Measurements from ENCODE around the gene CLDN16. TPM values are rescaled to one million over a fixed set of nuclear protein-coding genes. Genes with fewer than 3 reads are reported as not detected.

Gene CLDN16
- total RNA-seq, 1 donor from 2014 or later, result not detected

GRCh38 chr3:190384309-190384756, 3.6 kb upstream of the CLDN16 start:
- CTCF ChIA-PET, result no interaction called here
- POLR2A ChIA-PET, result no interaction called here
- intact Hi-C loops (cut with micrococcal nuclease), result no loop called here
- Mint-ChIP-seq H3K36me3 (ENCODE audit: low read depth) (no peaks in the 10 kb centered on the region), H3K27me3 (no peaks in the 10 kb centered on the region), H3K9me3 (no peaks in the 10 kb centered on the region), H3K4me3 (no peak overlapping the region), H3K27ac (no peak overlapping the region), H3K4me1 (no peaks in the 10 kb centered on the region)
- no peak for DNase-seq
- TF ChIP-seq, protein P1, sequence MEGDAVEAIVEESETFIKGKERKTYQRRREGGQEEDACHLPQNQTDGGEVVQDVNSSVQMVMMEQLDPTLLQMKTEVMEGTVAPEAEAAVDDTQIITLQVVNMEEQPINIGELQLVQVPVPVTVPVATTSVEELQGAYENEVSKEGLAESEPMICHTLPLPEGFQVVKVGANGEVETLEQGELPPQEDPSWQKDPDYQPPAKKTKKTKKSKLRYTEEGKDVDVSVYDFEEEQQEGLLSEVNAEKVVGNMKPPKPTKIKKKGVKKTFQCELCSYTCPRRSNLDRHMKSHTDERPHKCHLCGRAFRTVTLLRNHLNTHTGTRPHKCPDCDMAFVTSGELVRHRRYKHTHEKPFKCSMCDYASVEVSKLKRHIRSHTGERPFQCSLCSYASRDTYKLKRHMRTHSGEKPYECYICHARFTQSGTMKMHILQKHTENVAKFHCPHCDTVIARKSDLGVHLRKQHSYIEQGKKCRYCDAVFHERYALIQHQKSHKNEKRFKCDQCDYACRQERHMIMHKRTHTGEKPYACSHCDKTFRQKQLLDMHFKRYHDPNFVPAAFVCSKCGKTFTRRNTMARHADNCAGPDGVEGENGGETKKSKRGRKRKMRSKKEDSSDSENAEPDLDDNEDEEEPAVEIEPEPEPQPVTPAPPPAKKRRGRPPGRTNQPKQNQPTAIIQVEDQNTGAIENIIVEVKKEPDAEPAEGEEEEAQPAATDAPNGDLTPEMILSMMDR (IDR thresholded peaks at IDR 0.05), result no peak
- no peak for ATAC-seq (ENCODE audit: low read depth)

- H3K4me1 Mint-ChIP-seq, result no peaks in the 10 kb centered on the region
- TF ChIP-seq, protein P1 (IDR thresholded peaks at IDR 0.05), result no peak
- POLR2A ChIA-PET, result no interaction called here
- ATAC-seq (ENCODE audit: low read depth) (no peak), DNase-seq (no peak)
- no peaks in the 10 kb centered on the region for H3K9me3 Mint-ChIP-seq
- no peaks in the 10 kb centered on the region for H3K36me3 Mint-ChIP-seq (ENCODE audit: low read depth)
- CTCF ChIA-PET, result no interaction called here
- H3K4me3 Mint-ChIP-seq, result no peak overlapping the region
- H3K27me3 Mint-ChIP-seq, result no peaks in the 10 kb centered on the region
- intact Hi-C loops (cut with micrococcal nuclease), result no loop called here
- no peak overlapping the region for H3K27ac Mint-ChIP-seq
Observed at GRCh38 chr3:190385731-190386688, 2.0 kb upstream of the CLDN16 start.

DNA sequence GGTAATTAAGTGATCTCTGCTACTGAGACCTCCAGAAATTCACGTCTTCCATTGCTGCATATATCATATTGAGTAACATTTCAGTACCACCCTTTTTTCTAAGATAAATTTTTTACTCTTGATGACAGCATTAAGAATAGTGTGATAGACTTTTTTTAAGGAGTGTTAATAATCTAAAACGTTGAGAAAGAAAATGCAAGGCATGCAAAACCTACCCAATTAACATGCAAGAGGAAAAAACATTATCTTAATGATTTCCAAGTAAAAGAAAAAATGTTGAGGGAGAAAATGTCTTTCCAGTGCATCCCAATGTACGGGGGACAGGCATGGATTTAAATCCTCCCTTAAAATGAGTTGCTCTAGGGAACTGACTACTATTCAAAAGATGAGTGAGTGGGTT, 740 bp downstream of the CLDN16 start:
- H3K4me1 Mint-ChIP-seq, result no peaks in the 10 kb centered on the region
- no peaks in the 10 kb centered on the region for H3K9me3 Mint-ChIP-seq

GRCh38 chr3:190396001-190396400, 8.0 kb downstream of the CLDN16 start:
- ChIA-PET POLR2A (no interaction called here), CTCF (no interaction called here)
- no peak for ATAC-seq (ENCODE audit: low read depth)
- intact Hi-C loops (cut with micrococcal nuclease), result no loop called here
- no peaks in the 10 kb centered on the region for H3K27me3 Mint-ChIP-seq
- DNase-seq, result no peak
- H3K4me1 Mint-ChIP-seq, result no peaks in the 10 kb centered on the region
- no peaks in the 10 kb centered on the region for H3K9me3 Mint-ChIP-seq
- H3K4me3 Mint-ChIP-seq, result no peak overlapping the region
- TF ChIP-seq, protein P1 (IDR thresholded peaks at IDR 0.05), result no peak
- no peaks in the 10 kb centered on the region for H3K36me3 Mint-ChIP-seq (ENCODE audit: low read depth)
- H3K27ac Mint-ChIP-seq, result no peak overlapping the region

More for the DNA sequence above, 740 bp downstream of the CLDN16 start:
- CTCF ChIA-PET, result no interaction called here
- intact Hi-C loops (cut with micrococcal nuclease), result no loop called here
- ATAC-seq (ENCODE audit: low read depth) (no peak), DNase-seq (no peak)
- Mint-ChIP-seq H3K27me3 (no peaks in the 10 kb centered on the region), H3K4me3 (no peak overlapping the region), H3K36me3 (ENCODE audit: low read depth) (no peaks in the 10 kb centered on the region), H3K27ac (no peak overlapping the region)
- TF ChIP-seq, protein P1 (IDR thresholded peaks at IDR 0.05), result no peak
- POLR2A ChIA-PET, result no interaction called here

GRCh38 chr3:190397889-190398288, 9.9 kb downstream of the CLDN16 start:
- H3K36me3 Mint-ChIP-seq (ENCODE audit: low read depth), result no peaks in the 10 kb centered on the region
- H3K27ac Mint-ChIP-seq, result no peak overlapping the region
- ATAC-seq (ENCODE audit: low read depth) (no peak), DNase-seq (no peak)
- H3K27me3 Mint-ChIP-seq, result no peaks in the 10 kb centered on the region
- H3K4me1 Mint-ChIP-seq, result no peaks in the 10 kb centered on the region
- CTCF ChIA-PET, result no interaction called here
- POLR2A ChIA-PET, result no interaction called here
- TF ChIP-seq, protein P1 (IDR thresholded peaks at IDR 0.05), result no peak
- intact Hi-C loops (cut with micrococcal nuclease), result no loop called here
- no peak overlapping the region for H3K4me3 Mint-ChIP-seq
- no peaks in the 10 kb centered on the region for H3K9me3 Mint-ChIP-seq
